ENCODE results near the gene PYGM. TPM values are rescaled to one million over a fixed set of nuclear protein-coding genes. Genes with fewer than 3 reads are reported as not detected.

Gene PYGM
- total RNA-seq, 1 experiment from 2014 or later: 6.6 TPM

- ATAC-seq (peak; percentile 79), DNase-seq (ENCODE audit: low spot score) (peak; percentile 63)
- peak overlapping the region; percentile 72; the same call in 1 of the 2 replicates for H3K27ac Mint-ChIP-seq
- ChIA-PET CTCF (interaction anchor here (0.6 to 4.9 kb wide), 6 partner anchors 8 to 50 kb away, joined by 3 to 30 read pairs (median 4); partner anchors contain the start of gene RASGRP2), POLR2A (no interaction called here)
- H3K4me1 Mint-ChIP-seq: peaks cover 19% of the 10 kb centered on the region
- no peak for TF ChIP-seq ZNF232 (CRISPR knock-in tag; IDR thresholded peaks at IDR 0.05)
- TF ChIP-seq HMGA2 (CRISPR knock-in tag; IDR thresholded peaks at IDR 0.05): no peak
- TF ChIP-seq CDX4 (CRISPR knock-in tag; IDR thresholded peaks at IDR 0.05; ENCODE audit: borderline replicate concordance): no peak
- TF ChIP-seq ZNF317 (CRISPR knock-in tag; IDR thresholded peaks at IDR 0.05; ENCODE audit: borderline replicate concordance, low read depth): no peak
- no peak for TF ChIP-seq GABPB1 (CRISPR knock-in tag; IDR thresholded peaks at IDR 0.05)
- no peak for TF ChIP-seq ATF3 (CRISPR knock-in tag; conservative IDR thresholded peaks at IDR 0.05)
- TF ChIP-seq ELF4 (CRISPR knock-in tag; IDR thresholded peaks at IDR 0.05; ENCODE audit: low read depth): no peak
- no peak for TF ChIP-seq ETV6 (CRISPR knock-in tag; IDR thresholded peaks at IDR 0.05)
- TF ChIP-seq CREM (CRISPR knock-in tag; IDR thresholded peaks at IDR 0.05): no peak
- TF ChIP-seq GTF2I (CRISPR knock-in tag; conservative IDR thresholded peaks at IDR 0.05): no peak
- TF ChIP-seq CTCF (IDR thresholded peaks at IDR 0.05): no peak
- TF ChIP-seq E2F5 (CRISPR knock-in tag; IDR thresholded peaks at IDR 0.05): no peak
- TF ChIP-seq FOXK1 (CRISPR knock-in tag; IDR thresholded peaks at IDR 0.05): no peak
- TF ChIP-seq NR3C1 (CRISPR knock-in tag; conservative IDR thresholded peaks at IDR 0.05; ENCODE audit: low read depth): no peak
- no peak for TF ChIP-seq FOXJ3 (CRISPR knock-in tag; IDR thresholded peaks at IDR 0.05; ENCODE audit: borderline replicate concordance)
- no peak for TF ChIP-seq RELA (CRISPR knock-in tag; IDR thresholded peaks at IDR 0.05; ENCODE audit: borderline replicate concordance)
- no peak for TF ChIP-seq NR2C2 (CRISPR knock-in tag; IDR thresholded peaks at IDR 0.05)
- TF ChIP-seq ZNF219 (CRISPR knock-in tag; IDR thresholded peaks at IDR 0.05; ENCODE audit: borderline replicate concordance): no peak
- no peak for TF ChIP-seq SMAD4 (CRISPR knock-in tag; IDR thresholded peaks at IDR 0.05)
- H3K27me3 Mint-ChIP-seq (ENCODE audit: low read depth): no peaks in the 10 kb centered on the region; the same call in 1 of the 2 replicates
- H3K36me3 Mint-ChIP-seq: no peaks in the 10 kb centered on the region
- no peak overlapping the region for H3K4me3 Mint-ChIP-seq
- H3K9me3 Mint-ChIP-seq: no peaks in the 10 kb centered on the region
Measured at GRCh38 chr11:64753380-64754123, 6.2 kb downstream of the PYGM start.

GRCh38 chr11:64753019-64753379 is 6.8 kb downstream of the PYGM start:
- CTCF ChIA-PET: interaction anchor here (1.1 to 4.9 kb wide), 5 partner anchors 9 to 51 kb away, joined by 3 to 30 read pairs (median 3); partner anchors contain the start of gene RASGRP2
- POLR2A ChIA-PET: no interaction called here
- TF ChIP-seq GRHL2 (CRISPR knock-in tag; IDR thresholded peaks at IDR 0.05; ENCODE audit: insufficient replicate concordance, severe bottlenecking) (no peak), E2F4 (CRISPR knock-in tag; IDR thresholded peaks at IDR 0.05; ENCODE audit: borderline replicate concordance, low read depth) (0 out of 2 replicates have a peak, but pooled peaks have one; percentile 17)
- no peaks in the 10 kb centered on the region; the same call in 1 of the 2 replicates for H3K27me3 Mint-ChIP-seq (ENCODE audit: low read depth)
- H3K4me1 Mint-ChIP-seq: peaks cover 17% of the 10 kb centered on the region
- no peak for DNase-seq (ENCODE audit: low spot score)
- no peaks in the 10 kb centered on the region for H3K9me3 Mint-ChIP-seq
- no peak overlapping the region for H3K4me3 Mint-ChIP-seq
- H3K36me3 Mint-ChIP-seq: no peaks in the 10 kb centered on the region
- no peak overlapping the region; the same call in 1 of the 2 replicates for H3K27ac Mint-ChIP-seq
- ATAC-seq: no peak
